Measurements from ENCODE around the gene AK1.

Gene AK1

GRCh38 chr9:127832248-127832647 is 45.2 kb downstream of the AK1 start:
- no peak for TF ChIP-seq CTCF (IDR thresholded peaks at IDR 0.05; ENCODE audit: extremely low read depth, insufficient read depth, missing control alignments)
- DNase-seq (ENCODE audit: low spot score), result no peak
- in situ Hi-C loops (cut with MboI; ENCODE audit: low pct_unique_long_range_greater_than_20kb, low sequenced_read_pairs, unreplicated experiment), result no loop called here

GRCh38 chr9:127829205-127829906 is 48.1 kb downstream of the AK1 start:
- no peak for TF ChIP-seq CTCF (IDR thresholded peaks at IDR 0.05; ENCODE audit: extremely low read depth, insufficient read depth, missing control alignments)
- DNase-seq (ENCODE audit: low spot score), result no peak
- in situ Hi-C loops (cut with MboI; ENCODE audit: low pct_unique_long_range_greater_than_20kb, low sequenced_read_pairs, unreplicated experiment), result no loop called here

GRCh38 chr9:127828262-127829031 is 49.0 kb downstream of the AK1 start:
- no peak for DNase-seq (ENCODE audit: low spot score)
- TF ChIP-seq CTCF (IDR thresholded peaks at IDR 0.05; ENCODE audit: extremely low read depth, insufficient read depth, missing control alignments), result no peak
- in situ Hi-C loops (cut with MboI; ENCODE audit: low pct_unique_long_range_greater_than_20kb, low sequenced_read_pairs, unreplicated experiment), result no loop called here

GRCh38 chr9:127826253-127826913 is 51.1 kb downstream of the AK1 start:
- DNase-seq (ENCODE audit: low spot score), result no peak
- TF ChIP-seq CTCF (IDR thresholded peaks at IDR 0.05; ENCODE audit: extremely low read depth, insufficient read depth, missing control alignments), result no peak
- in situ Hi-C loops (cut with MboI; ENCODE audit: low pct_unique_long_range_greater_than_20kb, low sequenced_read_pairs, unreplicated experiment), result no loop called here

GRCh38 chr9:127825319-127826051 is 52.0 kb downstream of the AK1 start:
- DNase-seq (ENCODE audit: low spot score), result no peak
- in situ Hi-C loops (cut with MboI; ENCODE audit: low pct_unique_long_range_greater_than_20kb, low sequenced_read_pairs, unreplicated experiment), result no loop called here
- peak; percentile 50 for TF ChIP-seq CTCF (IDR thresholded peaks at IDR 0.05; ENCODE audit: extremely low read depth, insufficient read depth, missing control alignments)

- in situ Hi-C loops (cut with MboI; ENCODE audit: low pct_unique_long_range_greater_than_20kb, low sequenced_read_pairs, unreplicated experiment), result no loop called here
- DNase-seq (ENCODE audit: low spot score), result no peak
- TF ChIP-seq CTCF (IDR thresholded peaks at IDR 0.05; ENCODE audit: extremely low read depth, insufficient read depth, missing control alignments), result no peak
Observed at GRCh38 chr9:127822108-127822507, 55.4 kb downstream of the AK1 start.
